Measurements from ENCODE around the gene INPP5A.

INPP5A gene

GRCh38 chr10:132642732-132643008 is 105.1 kb downstream of the INPP5A start:
- in situ Hi-C loops (cut with MboI; ENCODE audit: low pct_unique_long_range_greater_than_20kb, low sequenced_read_pairs, unreplicated experiment) = loop anchor here (10.0 to 25.0 kb wide), 2 partner anchors 188 to 430 kb away; no protein-coding TSS in a partner anchor
- TF ChIP-seq CTCF (IDR thresholded peaks at IDR 0.05; ENCODE audit: extremely low read depth, insufficient read depth, missing control alignments) = no peak
- DNase-seq (ENCODE audit: low spot score) = no peak

GRCh38 chr10:132643709-132644526 is 106.3 kb downstream of the INPP5A start:
- TF ChIP-seq CTCF (IDR thresholded peaks at IDR 0.05; ENCODE audit: extremely low read depth, insufficient read depth, missing control alignments) = no peak
- in situ Hi-C loops (cut with MboI; ENCODE audit: low pct_unique_long_range_greater_than_20kb, low sequenced_read_pairs, unreplicated experiment) = loop anchor here (10.0 to 25.0 kb wide), 2 partner anchors 189 to 432 kb away; no protein-coding TSS in a partner anchor
- DNase-seq (ENCODE audit: low spot score) = no peak

- in situ Hi-C loops (cut with MboI; ENCODE audit: low pct_unique_long_range_greater_than_20kb, low sequenced_read_pairs, unreplicated experiment) = loop anchor here (10.0 to 25.0 kb wide), 2 partner anchors 190 to 432 kb away; no protein-coding TSS in a partner anchor
- TF ChIP-seq CTCF (IDR thresholded peaks at IDR 0.05; ENCODE audit: extremely low read depth, insufficient read depth, missing control alignments) = no peak
- no peak for DNase-seq (ENCODE audit: low spot score)
Observed at GRCh38 chr10:132644527-132645246, 107.1 kb downstream of the INPP5A start.

- TF ChIP-seq CTCF (IDR thresholded peaks at IDR 0.05; ENCODE audit: extremely low read depth, insufficient read depth, missing control alignments) = no peak
- no peak for DNase-seq (ENCODE audit: low spot score)
- in situ Hi-C loops (cut with MboI; ENCODE audit: low pct_unique_long_range_greater_than_20kb, low sequenced_read_pairs, unreplicated experiment) = loop anchor here (10.0 to 25.0 kb wide), 2 partner anchors 190 to 433 kb away; no protein-coding TSS in a partner anchor
Observed at GRCh38 chr10:132645247-132645530, 107.6 kb downstream of the INPP5A start.

- TF ChIP-seq CTCF (IDR thresholded peaks at IDR 0.05; ENCODE audit: extremely low read depth, insufficient read depth, missing control alignments) = no peak
- no peak for DNase-seq (ENCODE audit: low spot score)
- in situ Hi-C loops (cut with MboI; ENCODE audit: low pct_unique_long_range_greater_than_20kb, low sequenced_read_pairs, unreplicated experiment) = loop anchor here (10.0 to 25.0 kb wide), 2 partner anchors 191 to 434 kb away; no protein-coding TSS in a partner anchor
Observed at GRCh38 chr10:132645630-132646442, 108.2 kb downstream of the INPP5A start.

GRCh38 chr10:132646443-132647097 is 109.0 kb downstream of the INPP5A start:
- in situ Hi-C loops (cut with MboI; ENCODE audit: low pct_unique_long_range_greater_than_20kb, low sequenced_read_pairs, unreplicated experiment) = loop anchor here (10.0 to 25.0 kb wide), 2 partner anchors 192 to 434 kb away; no protein-coding TSS in a partner anchor
- DNase-seq (ENCODE audit: low spot score) = no peak
- no peak for TF ChIP-seq CTCF (IDR thresholded peaks at IDR 0.05; ENCODE audit: extremely low read depth, insufficient read depth, missing control alignments)

All from GM13977 (cell line).